ENCODE data around the gene DENND1A.

- no peak for TF ChIP-seq POLR2A (IDR thresholded peaks at IDR 0.05)
- TF ChIP-seq, protein P1, sequence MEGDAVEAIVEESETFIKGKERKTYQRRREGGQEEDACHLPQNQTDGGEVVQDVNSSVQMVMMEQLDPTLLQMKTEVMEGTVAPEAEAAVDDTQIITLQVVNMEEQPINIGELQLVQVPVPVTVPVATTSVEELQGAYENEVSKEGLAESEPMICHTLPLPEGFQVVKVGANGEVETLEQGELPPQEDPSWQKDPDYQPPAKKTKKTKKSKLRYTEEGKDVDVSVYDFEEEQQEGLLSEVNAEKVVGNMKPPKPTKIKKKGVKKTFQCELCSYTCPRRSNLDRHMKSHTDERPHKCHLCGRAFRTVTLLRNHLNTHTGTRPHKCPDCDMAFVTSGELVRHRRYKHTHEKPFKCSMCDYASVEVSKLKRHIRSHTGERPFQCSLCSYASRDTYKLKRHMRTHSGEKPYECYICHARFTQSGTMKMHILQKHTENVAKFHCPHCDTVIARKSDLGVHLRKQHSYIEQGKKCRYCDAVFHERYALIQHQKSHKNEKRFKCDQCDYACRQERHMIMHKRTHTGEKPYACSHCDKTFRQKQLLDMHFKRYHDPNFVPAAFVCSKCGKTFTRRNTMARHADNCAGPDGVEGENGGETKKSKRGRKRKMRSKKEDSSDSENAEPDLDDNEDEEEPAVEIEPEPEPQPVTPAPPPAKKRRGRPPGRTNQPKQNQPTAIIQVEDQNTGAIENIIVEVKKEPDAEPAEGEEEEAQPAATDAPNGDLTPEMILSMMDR (IDR thresholded peaks at IDR 0.05): no peak
Measured at GRCh38 chr9:123562844-123563346, 367.0 kb downstream of the DENND1A start.

Data from adrenal gland (tissue), 5 donors.